RKO (cell line): ENCODE measurements around the gene WNT9A.

ENCODE experiments used
- DNase-seq: peaks from one replicate; pipeline ENCODE4 v3.0.0-alpha.2; 2016; ENCODE audit warnings: low spot score

The WNT9A gene

DNA sequence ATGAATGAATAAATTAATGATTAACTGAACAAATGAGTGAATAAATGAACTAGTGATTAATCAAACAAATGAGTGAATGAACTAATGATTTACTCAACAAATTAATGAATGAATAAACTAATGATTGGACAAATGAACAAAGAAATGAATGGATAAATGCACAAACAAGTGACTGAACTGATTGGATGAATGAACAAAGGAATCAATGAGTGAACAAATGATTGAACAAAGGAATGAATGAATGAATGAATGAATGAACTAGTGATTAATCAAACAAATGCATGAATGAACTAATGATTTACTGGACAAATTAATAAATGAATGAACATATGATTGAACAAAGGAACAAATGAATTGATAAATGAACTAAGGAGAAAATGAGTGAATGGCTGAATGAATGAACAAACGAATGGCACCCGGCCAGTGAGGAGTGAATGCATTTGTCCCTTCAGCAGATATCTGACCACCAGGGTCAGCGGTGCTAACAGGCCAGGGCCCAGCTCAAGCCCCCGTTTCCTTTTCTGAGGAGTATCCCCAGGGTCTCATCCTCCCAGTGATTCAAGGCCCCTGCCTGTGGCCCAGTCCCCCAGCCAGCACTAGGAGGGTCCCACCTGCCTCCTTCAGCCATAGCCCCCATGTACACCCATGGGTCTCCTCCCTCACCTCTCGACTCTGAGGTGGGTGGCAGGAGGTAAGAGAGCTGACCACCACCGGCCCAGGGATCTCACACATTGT lies 49.9 kb downstream of the WNT9A start:
- no peak for DNase-seq

DNA sequence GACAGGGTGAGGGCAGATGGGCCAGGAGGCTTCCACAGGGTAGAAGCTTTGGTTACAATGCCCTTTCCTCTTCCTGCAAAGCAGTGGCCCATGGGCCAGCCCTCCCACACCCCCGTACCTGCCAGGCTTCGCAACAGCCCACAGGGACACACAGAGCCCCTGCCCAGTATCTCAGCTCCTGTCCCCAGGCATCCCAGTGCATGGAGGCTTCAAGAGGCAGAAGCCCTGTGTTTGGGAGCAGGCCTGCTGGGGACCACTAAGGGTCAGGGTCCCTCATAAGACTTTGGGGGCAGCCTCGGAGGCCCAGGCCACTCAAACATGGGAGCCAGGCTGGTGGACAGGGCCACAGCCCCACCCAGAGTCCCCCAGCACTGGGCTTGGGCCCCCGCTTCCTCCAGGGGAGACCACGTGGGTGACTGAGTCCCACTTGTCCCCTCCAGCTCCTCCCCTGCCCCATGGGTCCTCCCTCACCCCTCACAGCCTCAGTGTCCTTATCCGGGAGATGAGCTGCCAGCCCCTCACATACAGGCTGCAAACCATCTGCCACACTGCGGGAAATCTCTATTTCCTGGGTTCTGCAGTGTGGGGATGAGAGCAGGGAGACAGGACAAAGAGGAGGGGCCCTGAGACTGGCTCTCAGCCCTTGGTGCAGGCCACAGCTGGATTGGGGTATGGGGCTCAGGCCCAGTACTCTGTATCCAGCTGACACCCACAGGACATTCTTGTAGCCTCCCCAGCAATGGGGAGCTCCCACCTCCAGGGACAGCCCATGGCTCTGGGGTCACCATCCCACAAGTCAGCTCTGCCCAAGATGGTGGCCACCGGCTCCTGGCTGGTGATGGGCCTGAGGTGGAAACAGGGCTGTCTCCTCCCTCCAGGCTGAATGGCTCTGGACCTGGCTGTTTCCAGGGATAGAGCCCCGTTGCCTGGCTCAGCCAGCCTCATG lies 50.7 kb downstream of the WNT9A start:
- no peak for DNase-seq

DNA sequence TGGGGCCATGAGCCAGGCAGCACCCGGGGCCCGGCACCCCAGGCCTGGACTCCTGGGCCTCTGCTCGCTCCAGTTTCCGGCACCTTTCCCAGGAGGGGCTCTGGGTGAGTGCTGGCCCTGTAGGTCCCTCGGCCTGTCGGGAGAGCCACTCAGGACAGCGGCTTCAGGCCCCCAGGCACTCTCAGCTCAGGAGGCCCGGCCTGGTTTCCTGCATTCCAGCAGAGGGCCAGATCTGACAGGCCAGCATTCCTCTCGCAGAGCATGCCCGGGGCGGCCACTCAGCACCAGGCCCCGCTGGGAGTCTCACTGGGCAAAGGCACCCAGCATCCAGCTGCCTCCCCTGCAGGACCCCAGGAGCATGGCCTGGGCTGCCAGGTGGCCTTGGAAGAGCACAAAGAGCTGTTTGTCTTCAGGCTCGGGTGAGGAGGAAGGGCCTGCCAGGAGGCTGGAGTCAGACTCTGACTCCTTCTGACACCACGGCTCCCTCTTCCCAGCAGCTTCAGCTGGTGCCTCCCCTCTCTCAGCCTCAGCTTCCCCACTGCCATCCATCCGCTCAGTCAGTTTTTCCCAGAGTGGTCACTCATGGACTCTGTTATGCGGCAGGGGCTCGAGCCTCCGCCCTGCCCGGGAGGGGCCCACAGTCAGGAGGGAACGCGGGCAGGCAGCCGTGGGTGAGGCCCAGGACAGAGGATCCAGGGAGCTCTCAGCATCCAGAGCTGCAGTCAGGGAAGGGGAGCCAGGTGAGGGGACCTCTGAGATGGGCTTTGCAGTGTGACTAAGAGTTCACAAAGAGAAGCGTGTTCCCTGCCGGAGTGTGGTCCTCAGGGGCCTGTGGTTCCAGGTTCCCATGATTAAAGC lies 51.7 kb downstream of the WNT9A start:
- DNase-seq = no peak

DNA sequence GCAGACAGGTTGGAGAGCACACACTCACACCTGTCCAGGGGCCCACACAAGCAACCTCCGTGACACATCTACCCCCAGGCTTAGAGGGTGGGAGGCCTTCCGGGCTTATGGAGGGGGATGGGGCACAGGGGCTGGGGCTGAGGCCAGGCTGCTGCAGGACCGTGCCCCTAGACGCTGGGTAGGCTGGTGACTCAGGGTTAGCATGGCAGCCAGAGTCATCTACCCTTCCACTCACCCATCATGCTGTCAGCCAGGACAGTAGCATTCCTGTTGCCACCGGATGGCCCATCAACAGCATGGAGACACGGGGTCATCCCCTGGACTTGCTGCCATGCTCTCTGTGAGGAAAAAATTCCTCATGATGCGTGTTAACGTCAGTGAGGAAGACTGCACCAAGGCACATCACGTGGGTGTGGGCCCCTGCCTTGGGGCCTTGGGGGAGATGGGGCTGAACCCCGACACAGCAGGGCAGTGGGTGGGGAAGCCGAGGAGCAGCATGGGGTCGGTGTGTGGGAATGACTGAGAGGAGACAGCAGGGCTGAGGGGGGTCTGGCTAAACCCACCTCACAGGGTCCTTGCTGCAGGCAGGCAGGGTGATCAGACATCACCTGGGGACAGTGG lies 52.8 kb downstream of the WNT9A start:
- no peak for DNase-seq

DNA sequence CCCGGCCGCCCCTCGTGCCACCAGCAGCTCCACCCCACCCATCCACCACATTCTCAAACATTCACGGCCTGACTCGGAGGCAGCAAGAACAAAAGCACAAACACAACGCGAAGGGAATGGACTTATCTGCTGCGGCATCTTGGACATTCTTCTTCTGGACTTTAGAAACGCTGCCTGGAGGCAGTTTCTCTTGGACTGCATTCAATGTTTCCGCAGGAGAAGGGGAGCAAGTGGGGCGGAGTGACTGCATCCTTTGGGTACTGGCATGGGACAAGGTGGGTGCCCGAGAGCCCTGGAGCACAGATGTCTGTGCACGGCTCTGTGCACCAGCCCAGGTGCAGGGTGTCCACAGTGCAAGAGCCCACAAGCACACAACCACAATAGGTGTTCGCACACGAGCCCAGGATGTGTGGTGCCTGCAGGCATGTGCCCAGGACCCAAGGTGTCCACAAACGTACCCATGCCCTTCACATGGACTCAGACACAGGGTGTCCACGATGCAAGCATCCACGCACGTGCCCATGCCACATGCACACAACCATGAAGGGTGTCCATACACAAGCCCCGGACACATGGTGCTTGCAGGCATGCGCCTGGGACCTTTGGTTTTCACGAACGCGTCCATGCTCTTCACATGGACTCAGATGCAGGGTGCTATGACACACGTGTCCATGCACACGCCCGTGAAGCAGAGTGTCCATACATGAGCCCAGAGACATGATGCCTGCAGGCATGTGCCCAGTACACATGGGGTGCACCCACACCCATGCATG lies 53.6 kb downstream of the WNT9A start:
- no peak for DNase-seq

DNA sequence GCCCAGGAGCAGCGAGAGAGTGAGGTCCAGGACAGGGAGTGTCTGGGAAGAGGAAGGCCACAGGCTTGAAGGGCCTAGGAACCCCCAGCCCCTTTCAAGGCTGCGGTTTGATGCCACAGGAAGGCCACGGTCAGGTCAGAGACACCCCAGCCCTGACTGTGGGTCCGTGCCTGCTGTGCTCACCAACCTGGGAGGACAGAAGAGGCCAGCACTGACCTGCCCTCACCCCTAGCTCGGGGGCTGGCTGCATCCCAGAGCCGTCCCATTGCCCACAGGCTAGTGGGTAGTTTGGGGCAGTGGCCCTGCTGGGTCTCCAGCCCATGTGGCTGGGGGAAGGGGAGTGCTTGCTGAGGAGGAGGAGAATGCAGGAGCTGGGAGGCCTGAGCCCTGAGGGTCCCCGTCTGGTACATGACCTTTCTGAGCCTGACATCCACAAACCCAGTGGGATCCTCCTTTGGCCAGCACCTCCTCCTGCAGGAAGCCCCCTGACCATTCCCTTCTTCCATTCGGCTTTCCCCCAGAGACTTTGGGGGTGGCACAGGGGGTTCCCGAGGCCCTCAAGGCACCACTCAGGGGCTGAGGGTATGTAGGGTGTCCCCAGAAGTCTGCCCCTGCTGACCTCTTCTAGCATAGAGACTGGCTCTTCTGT lies 54.3 kb downstream of the WNT9A start:
- no peak for DNase-seq

DNA sequence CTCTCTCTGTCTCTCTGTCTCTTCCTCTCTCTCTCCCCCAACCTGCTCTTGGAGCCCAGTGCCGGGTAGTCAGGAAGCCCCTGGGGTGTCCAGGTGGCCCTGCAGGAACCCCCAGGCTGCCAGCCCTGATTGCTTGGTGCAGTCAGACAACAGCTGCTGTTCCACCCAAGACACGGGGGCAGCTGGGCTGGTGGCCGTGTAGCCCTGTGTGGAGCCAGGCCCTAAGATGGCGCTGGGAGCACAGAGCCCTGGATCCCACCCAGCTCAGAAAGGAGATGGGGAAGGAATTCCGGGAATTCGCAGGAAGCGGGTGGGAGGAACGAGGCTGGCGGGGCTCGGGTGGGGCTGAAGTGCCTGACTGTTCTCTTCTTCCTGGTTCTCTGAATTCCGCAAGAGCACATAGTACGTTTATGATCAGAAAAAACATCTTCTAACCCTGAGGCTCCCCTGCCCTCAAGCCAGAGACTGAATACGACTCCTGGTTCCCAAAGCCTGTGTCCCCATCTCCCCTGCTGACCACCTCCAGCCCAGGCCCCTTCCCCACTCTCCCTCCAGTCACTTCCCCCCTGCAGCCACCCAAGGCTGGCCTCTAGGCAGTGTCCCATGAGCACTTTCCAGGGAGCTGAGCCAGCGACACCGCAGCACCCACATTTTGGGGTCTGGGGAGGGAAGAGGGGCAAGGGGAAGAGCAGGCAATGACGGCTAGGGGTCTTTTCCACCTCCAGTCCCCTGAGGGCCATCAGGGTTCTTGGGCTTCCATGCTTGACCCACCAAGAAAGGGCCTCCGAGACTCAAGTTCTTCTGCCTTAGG lies 55.0 kb downstream of the WNT9A start:
- no peak for DNase-seq

DNA sequence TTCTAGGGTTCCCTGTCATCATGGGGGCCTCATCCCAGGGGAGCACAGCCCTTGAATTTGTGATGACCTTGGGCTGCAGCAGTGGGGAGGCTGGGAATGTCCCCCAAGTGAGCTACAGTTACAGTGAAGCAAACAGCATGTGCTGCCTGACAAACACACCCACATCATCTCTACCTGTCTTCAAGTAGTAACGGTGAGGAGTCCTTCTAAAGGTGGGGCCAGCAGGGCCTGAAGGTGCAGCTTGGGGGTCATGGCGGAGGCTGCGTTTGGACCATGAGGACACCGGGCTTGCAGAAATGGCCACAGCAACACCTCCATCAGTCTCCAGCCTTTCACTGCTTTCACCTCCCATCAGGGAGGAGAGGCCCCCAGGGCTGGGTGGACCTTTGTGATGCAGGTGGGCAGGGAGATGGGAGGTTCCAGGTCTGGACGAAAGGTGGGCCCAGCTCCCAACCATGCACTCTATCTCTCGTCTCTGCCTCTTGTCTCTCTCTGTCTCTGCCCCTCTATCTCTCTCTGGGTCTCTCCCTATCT lies 55.7 kb downstream of the WNT9A start:
- DNase-seq = no peak

DNA sequence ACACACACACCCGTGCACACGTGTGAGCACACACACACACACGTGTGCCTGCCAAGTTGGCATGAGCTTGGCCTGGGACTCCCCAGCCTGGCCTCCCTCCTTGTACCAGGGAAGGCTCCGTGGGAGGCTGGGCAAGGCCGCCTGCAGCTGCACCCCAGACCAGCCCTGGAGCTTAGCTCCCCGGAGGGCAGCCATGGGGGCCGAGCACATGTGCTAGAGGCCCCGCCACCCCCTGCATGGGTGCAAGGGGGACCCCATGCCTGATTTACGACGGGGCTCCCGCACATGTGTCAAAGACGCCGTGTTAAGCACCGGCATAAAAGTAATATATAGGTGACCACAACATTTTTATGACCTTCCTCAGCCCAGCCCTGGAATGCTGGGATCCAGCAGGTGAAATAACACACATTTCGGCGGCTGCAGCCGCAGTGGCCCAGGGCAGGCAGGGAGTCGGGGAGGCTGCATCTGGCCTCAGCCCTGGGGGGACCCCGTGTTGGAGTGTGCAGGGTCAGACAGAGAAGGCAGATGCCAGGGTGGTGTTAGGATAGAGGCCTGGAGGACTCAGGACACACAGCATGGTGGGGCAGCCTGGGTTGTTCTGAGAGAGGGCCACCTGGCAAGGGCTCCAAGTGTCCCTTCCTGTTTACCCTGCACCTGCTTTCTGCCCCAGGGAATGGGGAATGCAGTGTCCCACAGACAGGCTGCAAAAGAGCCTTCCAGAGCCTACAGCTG lies 56.3 kb downstream of the WNT9A start:
- DNase-seq = no peak

DNA sequence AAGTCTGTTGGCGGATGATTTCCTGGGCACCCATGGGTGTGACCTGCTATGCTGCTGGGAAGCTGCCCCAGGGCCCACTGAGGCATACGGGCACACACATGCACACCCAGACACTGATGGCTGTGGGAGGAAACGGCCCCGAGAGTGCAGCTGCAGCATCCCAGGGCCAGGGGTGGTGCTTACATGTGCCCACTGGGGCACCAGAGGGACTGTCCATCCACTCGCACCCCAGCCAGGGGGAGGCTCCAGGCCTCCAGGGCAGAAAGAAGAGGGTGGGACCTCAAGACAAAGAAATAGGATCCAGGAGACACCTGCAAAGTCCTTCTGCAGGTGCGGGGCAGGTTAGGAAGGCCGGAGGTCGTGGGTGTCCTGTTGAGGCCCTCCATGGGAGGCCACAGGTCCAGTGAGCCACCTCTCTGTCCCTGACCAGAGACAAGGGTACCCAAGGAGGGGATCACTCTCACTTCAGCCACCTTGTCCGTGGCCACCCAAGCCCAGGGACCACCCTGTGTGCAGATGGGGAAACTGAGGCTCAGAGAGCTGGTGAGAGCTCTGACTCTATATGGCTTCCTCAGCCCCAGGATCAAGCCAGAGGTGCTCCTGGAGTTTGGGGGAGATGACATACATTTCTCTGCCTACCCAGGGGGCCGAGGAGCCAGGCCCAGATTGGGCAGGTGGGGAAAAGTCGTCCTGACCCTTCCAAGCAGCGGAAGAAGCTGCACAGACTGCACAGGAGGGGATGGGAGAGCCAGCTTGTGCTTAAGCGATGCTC lies 57.1 kb downstream of the WNT9A start:
- DNase-seq = no peak

DNA sequence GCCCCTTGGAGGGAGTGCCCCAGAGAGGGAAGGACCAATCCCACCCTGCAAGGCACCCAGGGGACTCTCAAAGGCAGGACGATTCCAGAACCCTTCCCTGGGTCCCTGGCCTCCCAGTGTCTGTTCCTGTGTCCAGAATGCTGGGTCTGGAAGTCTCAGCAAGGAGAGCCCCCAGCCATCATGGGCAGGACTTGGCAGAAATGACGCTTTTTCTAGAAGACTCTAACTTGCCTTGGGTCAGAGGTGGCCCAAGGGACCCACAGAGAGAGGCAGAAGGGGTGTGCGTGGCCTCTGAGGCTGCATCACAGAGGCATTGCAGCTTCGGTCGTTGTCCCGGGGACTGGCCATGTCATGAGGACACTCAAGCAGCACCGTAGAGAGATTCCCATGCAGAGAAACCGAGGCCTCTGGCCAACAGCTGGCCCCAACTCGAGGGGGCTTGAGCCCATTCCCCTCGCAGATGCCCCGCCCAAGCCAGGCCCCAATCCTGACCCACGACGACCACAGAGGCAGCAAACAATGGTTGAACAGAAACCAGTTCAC lies 57.8 kb downstream of the WNT9A start:
- DNase-seq = no peak

DNA sequence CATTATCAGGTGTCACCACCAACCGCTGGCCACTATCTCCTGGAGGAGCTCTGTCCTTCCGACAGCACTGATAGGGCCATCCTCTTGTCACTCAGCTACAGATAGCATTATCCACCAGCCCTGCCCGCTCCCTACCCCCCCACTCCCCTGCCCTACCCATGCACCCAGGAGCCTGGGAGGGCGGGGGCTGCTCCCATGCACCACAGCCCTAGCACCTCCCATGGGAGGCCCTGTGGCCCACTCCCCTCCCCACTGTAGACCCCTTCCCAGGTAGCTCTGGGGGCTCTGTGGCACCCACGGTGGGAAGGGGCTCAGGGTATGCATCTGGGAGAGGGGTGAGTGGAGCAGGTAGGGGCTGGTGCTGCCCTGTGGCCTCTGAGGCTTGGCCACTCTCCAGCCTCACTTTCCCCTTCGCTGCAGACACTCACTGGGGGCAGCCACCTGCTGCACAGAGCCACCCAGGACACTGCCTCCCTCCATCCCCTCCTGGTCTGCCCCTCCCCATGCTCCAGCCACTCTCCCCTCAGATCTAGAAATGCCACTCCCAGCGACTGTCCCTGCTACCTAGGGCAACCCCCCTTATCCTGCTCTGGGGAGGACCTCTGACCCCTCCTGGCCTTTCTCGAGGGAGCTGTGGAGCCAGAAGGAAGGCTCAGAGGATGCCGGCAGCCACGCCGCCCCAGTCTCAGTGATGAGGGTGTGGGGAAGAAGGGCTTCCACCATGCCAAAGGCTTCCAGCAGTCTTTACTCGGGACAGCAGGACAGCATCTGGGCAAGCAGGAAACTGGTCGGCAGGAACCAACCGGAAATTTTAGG lies 58.5 kb downstream of the WNT9A start:
- DNase-seq = no peak

DNA sequence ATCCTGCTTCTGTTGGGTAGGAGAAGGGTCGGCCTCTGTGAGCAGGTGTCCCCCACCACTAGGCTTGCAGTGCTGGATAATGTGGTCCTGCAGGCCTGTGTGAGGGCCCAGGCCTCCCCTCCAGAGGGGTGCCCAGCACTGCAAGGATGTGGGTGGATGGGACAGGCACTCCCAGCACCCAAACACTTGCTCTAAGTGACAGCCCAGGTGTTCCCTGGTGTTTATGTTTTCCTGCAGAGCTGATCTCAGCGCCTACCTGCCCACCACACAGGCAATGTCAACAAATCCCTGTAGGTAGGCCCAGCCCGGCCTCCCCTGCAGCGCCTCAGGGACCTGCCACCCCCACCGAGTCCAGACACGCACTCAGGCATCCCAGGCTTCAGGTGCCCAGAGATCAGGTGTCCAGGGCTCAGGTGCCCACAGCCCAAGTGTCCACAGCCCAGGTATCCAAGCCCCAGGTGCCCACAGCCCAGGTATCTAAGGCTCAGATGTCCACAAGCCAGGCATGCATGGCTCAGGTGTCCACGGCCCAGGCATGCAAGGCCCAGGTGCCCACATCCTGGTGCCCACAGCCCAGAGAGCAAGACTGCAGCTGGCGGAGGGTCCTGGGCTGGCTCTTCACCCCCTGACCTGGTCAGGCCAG lies 59.2 kb downstream of the WNT9A start:
- DNase-seq = no peak

DNA sequence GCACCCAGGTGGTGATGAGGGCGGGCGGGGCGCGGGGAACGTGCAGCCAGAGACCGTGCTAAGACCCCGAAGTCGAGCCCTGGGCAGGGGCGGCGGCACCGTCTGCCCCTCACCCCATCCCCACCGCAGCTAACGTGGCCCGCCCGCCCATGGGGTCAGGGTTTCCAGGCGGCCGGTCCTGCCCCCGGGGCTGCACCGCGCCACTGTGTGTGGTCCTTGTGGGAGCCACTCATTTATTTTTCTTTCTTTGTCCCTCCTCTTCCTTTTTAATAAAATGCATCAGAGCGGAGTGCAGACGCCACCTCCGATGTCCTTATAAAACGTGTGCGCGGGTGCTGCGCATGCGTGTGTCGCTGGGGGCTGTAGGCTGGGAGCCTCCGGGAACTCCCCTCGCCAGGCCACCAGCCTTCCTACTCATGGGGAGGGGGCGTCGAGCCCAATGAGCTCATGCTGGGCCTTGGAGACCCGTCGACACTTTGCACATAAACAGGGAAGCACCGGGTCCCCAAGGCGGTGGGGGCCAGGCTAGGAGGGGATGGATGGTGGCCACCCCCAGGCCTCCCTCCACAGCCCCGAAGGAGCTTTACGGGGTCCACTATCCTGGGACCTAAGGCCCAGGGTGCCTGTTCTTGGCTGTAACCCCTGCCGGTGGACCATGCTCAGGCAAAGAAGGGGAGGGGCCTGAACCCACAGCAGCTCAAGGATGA lies 59.9 kb downstream of the WNT9A start:
- DNase-seq = no peak

DNA sequence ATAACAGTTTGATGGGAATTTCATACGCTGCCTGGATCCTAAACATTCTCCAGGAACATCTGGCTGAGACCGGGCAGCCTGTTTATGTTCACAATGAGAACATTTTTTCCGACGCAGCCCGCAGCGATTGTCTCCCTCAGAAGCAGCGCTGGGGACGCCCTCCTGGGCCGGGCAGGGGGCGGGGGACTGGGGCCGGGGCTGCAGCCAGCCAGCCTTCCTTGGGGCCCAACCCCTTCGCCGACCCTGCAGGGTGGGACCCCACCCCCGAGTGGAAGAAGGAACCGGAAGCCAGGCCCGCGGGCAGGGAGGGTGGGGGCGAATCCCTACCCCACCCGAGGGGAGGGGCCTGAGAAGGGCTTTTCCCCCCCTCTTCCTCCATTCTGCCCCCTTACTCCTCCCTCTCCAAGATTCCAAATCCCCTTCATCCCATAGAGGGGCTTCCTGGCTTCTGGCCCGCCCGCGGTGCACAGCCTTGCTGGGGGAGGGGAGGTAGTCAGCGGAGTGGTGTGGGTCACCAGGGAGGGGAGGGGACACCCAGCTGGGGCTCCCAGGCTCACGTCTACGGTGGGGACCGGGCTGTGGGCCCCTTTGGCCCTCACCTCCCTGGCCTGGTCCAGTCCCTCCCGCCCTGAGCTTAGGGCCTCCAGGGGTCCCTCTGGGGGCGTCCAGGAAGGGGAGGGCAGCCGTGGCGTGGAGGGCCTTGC lies 60.6 kb downstream of the WNT9A start:
- DNase-seq = no peak
